ENCODE measurements around the gene TIMM50.
A peak's percentile ranks its signal among the peaks of the same experiment; 100 is the strongest.
"Not testable (repeated sequence)": the region's sequence is repeated elsewhere in the genome, so short reads cannot be mapped to it uniquely, and the experiment has no call there.

Gene TIMM50

GRCh38 chr19:39480337-39481228 lies at the start of gene TIMM50:
Gene TIMM50 (plus strand): TSS chr19:39480838. CDS start chr19:39480854, 16 bp downstream.
- peak; percentile 97 for DNase-seq (ENCODE audit: low spot score)

GRCh38 chr19:39432677-39433025 lies 48.0 kb upstream of the TIMM50 start:
- no peak for DNase-seq (ENCODE audit: low spot score)

- no peak for DNase-seq (ENCODE audit: low spot score)
Measured at GRCh38 chr19:39433480-39434079, 47.1 kb upstream of the TIMM50 start.

GRCh38 chr19:39434123-39435076 lies 46.2 kb upstream of the TIMM50 start:
- no peak for DNase-seq (ENCODE audit: low spot score)

GRCh38 chr19:39435499-39436349 lies 44.9 kb upstream of the TIMM50 start, which contains the start of gene RPS16:
Gene RPS16 (minus strand): TSS chr19:39435949. CDS start chr19:39435895, 54 bp downstream.
- peak; percentile 98 for DNase-seq (ENCODE audit: low spot score)

- DNase-seq (ENCODE audit: low spot score): no peak
Measured at GRCh38 chr19:39436350-39436716, 44.3 kb upstream of the TIMM50 start.

GRCh38 chr19:39438270-39438934 lies 42.2 kb upstream of the TIMM50 start:
- DNase-seq (ENCODE audit: low spot score): no peak

GRCh38 chr19:39444598-39445195 lies 35.9 kb upstream of the TIMM50 start:
- no peak for DNase-seq (ENCODE audit: low spot score)

GRCh38 chr19:39445196-39446111 lies 35.2 kb upstream of the TIMM50 start, which contains the start of gene SUPT5H:
Gene SUPT5H (plus strand): TSS chr19:39445582. CDS start chr19:39445891, 309 bp downstream.
- DNase-seq (ENCODE audit: low spot score): peak; percentile 97

GRCh38 chr19:39446365-39447084 lies 34.1 kb upstream of the TIMM50 start:
- no peak for DNase-seq (ENCODE audit: low spot score)

GRCh38 chr19:39448271-39448670 lies 32.4 kb upstream of the TIMM50 start:
- DNase-seq (ENCODE audit: low spot score): no peak

- DNase-seq (ENCODE audit: low spot score): no peak
Measured at GRCh38 chr19:39449116-39449797, 31.4 kb upstream of the TIMM50 start.

- not testable (repeated sequence) for DNase-seq (ENCODE audit: low spot score)
Measured at GRCh38 chr19:39451257-39451656, 29.4 kb upstream of the TIMM50 start.

- no peak for DNase-seq (ENCODE audit: low spot score)
Measured at GRCh38 chr19:39463403-39463802, 17.2 kb upstream of the TIMM50 start.

GRCh38 chr19:39465956-39466747 lies 14.5 kb upstream of the TIMM50 start:
- DNase-seq (ENCODE audit: low spot score): no peak

- DNase-seq (ENCODE audit: low spot score): no peak
Measured at GRCh38 chr19:39467941-39468340, 12.7 kb upstream of the TIMM50 start.

- DNase-seq (ENCODE audit: low spot score): no peak
Measured at GRCh38 chr19:39469036-39469435, 11.6 kb upstream of the TIMM50 start.

All from LoVo (cell line).